SU-DHL-6 (cell line): Measurements from ENCODE around the gene USF2.

Source experiments
- H2AFZ ChIP-seq: fragments of 200-600 bp; sonication (generic); 2 replicates; pipeline ENCODE4 v1.6.1; 2014; ENCODE audit warnings: low read depth, mild to moderate bottlenecking, moderate library complexity, mixed read lengths, antibody characterized with exemption, low read length; ENCODE audit not compliant: severe bottlenecking
- H3F3A ChIP-seq: fragments of 200-600 bp; shearing (Covaris generic); 2 replicates; pipeline ENCODE4 v1.6.0; 2016; ENCODE audit warnings: antibody characterized with exemption, mild to moderate bottlenecking; ENCODE audit not compliant: insufficient read depth
- H3K27ac ChIP-seq: fragments of 200-600 bp; sonication (generic); 2 replicates; pipeline ENCODE4 v1.5.1; 2016; ENCODE audit warnings: low read depth, mild to moderate bottlenecking, low read length, moderate library complexity, mixed read lengths
- H3K27me3 ChIP-seq: fragments of 200-600 bp; sonication (generic), shearing (Covaris generic); 2 replicates; pipeline ENCODE4 v1.6.0; 2014; ENCODE audit warnings: mild to moderate bottlenecking, low read length
- H3K36me3 ChIP-seq: fragments of 200-600 bp; sonication (generic); 2 replicates; pipeline ENCODE4 v1.6.1; 2014; ENCODE audit warnings: mild to moderate bottlenecking, low read length, mixed read lengths
- H3K4me2 ChIP-seq: fragments of 300-600, 200-600 bp; shearing (Covaris generic), sonication (generic); 2 replicates; pipeline ENCODE4 v1.6.0; 2014; ENCODE audit warnings: low read length, low read depth, mild to moderate bottlenecking; ENCODE audit not compliant: poor library complexity, severe bottlenecking
- H3K4me3 ChIP-seq: fragments of 200-600 bp; sonication (generic); 2 replicates; pipeline ENCODE4 v1.5.1; 2014; ENCODE audit warnings: antibody characterized with exemption, low read length, mild to moderate bottlenecking, mixed read lengths; ENCODE audit not compliant: insufficient read depth, poor library complexity, severe bottlenecking
- H3K79me2 ChIP-seq: fragments of 200-600 bp; sonication (generic); 2 replicates; pipeline ENCODE4 v1.6.1; 2014; ENCODE audit warnings: mild to moderate bottlenecking, low read length, moderate library complexity; ENCODE audit not compliant: insufficient read depth
- H3K9ac ChIP-seq: fragments of 200-600 bp; sonication (generic); 2 replicates; pipeline ENCODE4 v1.7.0; 2014; ENCODE audit warnings: mild to moderate bottlenecking, low read length
- H3K9me2 ChIP-seq: fragments of 200-600 bp; sonication (generic); replicated peaks from 2 replicates; pipeline ENCODE4 v1.6.1; 2014; ENCODE audit warnings: low read length; ENCODE audit not compliant: insufficient read depth
- H3K9me3 ChIP-seq: fragments of 200-600 bp; sonication (generic); 2 replicates; pipeline ENCODE4 v1.6.1; 2014; ENCODE audit warnings: low read length, mixed read lengths; ENCODE audit not compliant: insufficient read depth
- H4K20me1 ChIP-seq: fragments of 200-600 bp; sonication (generic); 2 replicates; pipeline ENCODE4 v1.6.1; 2014; ENCODE audit warnings: low read depth, mild to moderate bottlenecking, antibody characterized with exemption, low read length, moderate library complexity, mixed read lengths
- CTCF ChIP-seq: fragments of 200-600 bp; sonication (generic); IDR thresholded peaks from one replicate; pipeline ENCODE4 v1.5.1; 2017; ENCODE audit warnings: antibody characterized with exemption, mild to moderate bottlenecking, low read length, moderate library complexity; ENCODE audit not compliant: insufficient read depth, poor library complexity, severe bottlenecking
- EZH2phosphoT487 ChIP-seq: fragments of 200-600 bp; sonication (generic), shearing (Covaris generic); conservative IDR thresholded peaks from 2 replicates; pipeline ENCODE4 v1.6.1; 2018; ENCODE audit warnings: mild to moderate bottlenecking, antibody characterized with exemption, low read length, moderate library complexity, mixed read lengths

USF2 gene

GRCh38 chr19:35253316-35254286 is 15.2 kb upstream of the USF2 start:
- no peaks in the 10 kb centered on the region for H3K9me2 ChIP-seq
- H3K9ac ChIP-seq, result no peak overlapping the region
- H4K20me1 ChIP-seq, result no peaks in the 10 kb centered on the region
- TF ChIP-seq CTCF (no peak), EZH2phosphoT487 (no peak)
- H3K27me3 ChIP-seq, result no peaks in the 10 kb centered on the region
- no peak overlapping the region for H3K4me2 ChIP-seq
- H3K9me3 ChIP-seq, result no peaks in the 10 kb centered on the region
- H2AFZ ChIP-seq, result no peak overlapping the region
- H3K79me2 ChIP-seq, result peaks cover 16% of the 10 kb centered on the region; the same call in 1 of the 2 replicates
- H3F3A ChIP-seq, result no peaks in the 10 kb centered on the region
- H3K4me3 ChIP-seq, result no peak overlapping the region
- H3K36me3 ChIP-seq, result no peaks in the 10 kb centered on the region
- no peak overlapping the region for H3K27ac ChIP-seq

- no peaks in the 10 kb centered on the region for H3F3A ChIP-seq
- H3K4me3 ChIP-seq, result no peak overlapping the region
- H3K9ac ChIP-seq, result no peak overlapping the region
- no peak overlapping the region for H3K4me2 ChIP-seq
- H3K79me2 ChIP-seq, result peaks cover 9% of the 10 kb centered on the region; the same call in 1 of the 2 replicates
- no peaks in the 10 kb centered on the region for H3K9me2 ChIP-seq
- no peaks in the 10 kb centered on the region for H3K9me3 ChIP-seq
- H4K20me1 ChIP-seq, result no peaks in the 10 kb centered on the region
- no peak for TF ChIP-seq EZH2phosphoT487
- no peak for TF ChIP-seq CTCF
- no peaks in the 10 kb centered on the region for H3K27me3 ChIP-seq
- H3K36me3 ChIP-seq, result no peaks in the 10 kb centered on the region
- no peak overlapping the region for H2AFZ ChIP-seq
- no peak overlapping the region for H3K27ac ChIP-seq
These were observed 14.1 kb upstream of the USF2 start for GRCh38 chr19:35254341-35255297.

GRCh38 chr19:35256566-35256965 is 12.2 kb upstream of the USF2 start:
- no peaks in the 10 kb centered on the region for H3K9me3 ChIP-seq
- H3F3A ChIP-seq, result 0 out of 2 replicates have a peak, but pooled peaks cover 2% of the 10 kb centered on the region
- no peaks in the 10 kb centered on the region for H4K20me1 ChIP-seq
- H3K4me3 ChIP-seq, result no peak overlapping the region
- H3K9ac ChIP-seq, result no peak overlapping the region
- H3K9me2 ChIP-seq, result no peaks in the 10 kb centered on the region
- no peaks in the 10 kb centered on the region for H3K27me3 ChIP-seq
- no peaks in the 10 kb centered on the region; the same call in 1 of the 2 replicates for H3K79me2 ChIP-seq
- H3K36me3 ChIP-seq, result no peaks in the 10 kb centered on the region
- TF ChIP-seq CTCF, result no peak
- no peak for TF ChIP-seq EZH2phosphoT487
- H3K27ac ChIP-seq, result no peak overlapping the region
- H2AFZ ChIP-seq, result no peak overlapping the region
- H3K4me2 ChIP-seq, result no peak overlapping the region
